HG02981 (cell line): ENCODE data around the gene ABHD1.

Experiments
- ATAC-seq: cut with Tn5 transposase; IDR thresholded peaks from one replicate; pipeline ENCODE4 v1.9.1; 2021; ENCODE audit warnings: mild to moderate bottlenecking, moderate library complexity; ENCODE audit not compliant: unreplicated experiment

ABHD1 gene

DNA sequence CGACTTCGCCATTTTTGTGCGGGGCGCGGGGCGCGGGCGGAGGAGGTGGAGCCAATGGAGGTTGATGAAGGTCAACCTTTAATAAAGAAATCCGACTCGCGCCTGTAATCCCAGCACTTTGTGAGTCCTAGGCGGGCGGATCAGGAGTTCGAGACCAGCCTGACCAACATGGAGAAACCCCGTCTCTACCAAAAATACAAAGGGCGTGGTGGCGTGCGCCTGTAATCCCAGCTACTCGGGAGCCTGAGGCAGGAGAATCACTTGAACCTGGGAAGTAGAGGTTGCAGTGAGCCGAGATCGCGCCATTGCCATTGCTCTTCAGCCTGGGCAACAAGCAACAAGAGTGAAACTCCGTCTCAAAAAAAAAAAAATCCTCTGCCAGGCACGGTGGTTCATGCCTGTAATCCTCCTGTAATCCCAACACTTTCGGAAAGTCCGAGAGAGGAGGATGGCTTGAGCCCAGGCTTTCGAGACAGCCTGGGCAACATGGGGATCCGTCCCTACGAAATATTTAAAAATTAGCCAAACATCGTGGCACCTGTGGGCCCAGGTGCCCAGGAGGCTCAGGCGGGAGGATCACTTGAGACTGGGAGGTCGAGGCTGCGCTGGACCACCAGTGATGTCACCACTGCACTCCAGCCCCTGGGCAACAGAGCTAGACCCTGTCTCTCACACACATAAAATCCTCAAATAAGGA lies 11.3 kb downstream of the ABHD1 start:
- no peak for ATAC-seq

DNA sequence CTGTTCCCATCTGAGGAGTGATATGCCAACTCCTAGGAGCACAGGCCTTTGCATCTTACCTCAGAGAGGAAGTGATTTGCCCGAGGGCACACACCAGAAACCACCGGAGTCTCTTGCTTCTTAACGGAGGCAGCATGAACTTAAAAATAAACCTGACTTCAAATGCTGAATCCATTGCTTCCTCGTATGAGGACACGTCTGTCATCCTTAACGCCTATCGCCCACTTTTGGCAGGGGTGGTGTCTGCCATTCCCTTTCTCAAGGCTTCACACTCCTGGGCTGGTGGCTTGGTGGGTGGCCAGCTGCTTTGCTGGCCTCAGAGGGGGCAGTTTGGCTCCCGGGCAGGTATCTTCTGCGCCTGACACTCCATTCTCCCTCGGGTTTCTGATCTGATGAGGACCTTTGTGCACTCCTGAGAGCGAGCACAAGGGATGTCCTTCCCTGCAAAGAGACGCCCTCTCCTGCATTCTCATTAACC lies 11.9 kb downstream of the ABHD1 start:
- no peak for ATAC-seq

DNA sequence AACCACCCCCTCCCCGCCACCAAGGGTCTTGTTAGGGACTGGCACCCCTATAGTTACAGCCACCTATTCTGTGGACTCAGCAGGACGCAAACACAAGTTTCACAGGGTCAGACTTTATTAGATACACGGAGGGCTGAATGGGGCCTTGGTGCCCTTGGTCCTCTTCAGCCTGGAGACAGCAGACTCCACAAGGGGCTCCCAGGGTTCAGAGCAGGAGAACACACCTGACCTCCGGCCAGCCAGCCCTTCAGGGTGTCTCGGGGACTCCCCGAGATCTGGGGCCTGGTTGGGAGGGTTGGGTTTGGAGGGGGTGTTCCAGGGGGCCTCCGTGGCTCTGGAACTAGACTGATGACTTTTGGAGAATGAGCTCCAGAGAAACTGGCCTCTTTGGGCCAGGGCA lies 13.1 kb downstream of the ABHD1 start:
- no peak for ATAC-seq

DNA sequence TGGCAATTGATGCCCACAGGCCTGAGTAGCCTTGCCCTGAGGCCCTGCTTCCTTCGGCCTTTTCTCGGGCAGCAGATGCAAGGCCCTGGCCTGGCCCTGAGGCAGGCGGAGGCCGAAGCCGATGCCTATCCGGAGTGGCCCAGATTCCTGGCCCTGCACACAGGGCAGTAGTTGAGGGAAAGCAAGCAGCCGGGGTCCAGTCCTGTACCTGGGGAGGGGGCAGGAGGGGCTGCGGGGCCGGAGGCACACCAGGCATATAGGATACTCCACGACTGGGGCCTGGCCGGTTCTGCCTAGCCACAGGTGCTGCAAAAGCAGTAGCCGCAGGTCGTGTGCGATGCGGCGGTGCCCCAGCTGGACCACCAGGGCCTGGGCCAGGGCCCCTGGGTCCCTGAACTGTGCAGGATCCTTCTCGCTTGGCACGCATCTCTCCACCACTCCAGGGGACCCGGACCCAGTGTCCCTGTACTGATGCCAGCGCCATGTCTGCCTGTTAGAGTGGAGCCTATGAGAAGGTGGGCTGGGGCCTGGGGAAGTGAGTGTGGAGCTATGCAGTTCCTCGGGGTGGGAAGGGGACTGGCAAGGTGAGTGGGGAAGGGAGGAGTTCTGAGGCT lies 13.8 kb downstream of the ABHD1 start:
- no peak for ATAC-seq

DNA sequence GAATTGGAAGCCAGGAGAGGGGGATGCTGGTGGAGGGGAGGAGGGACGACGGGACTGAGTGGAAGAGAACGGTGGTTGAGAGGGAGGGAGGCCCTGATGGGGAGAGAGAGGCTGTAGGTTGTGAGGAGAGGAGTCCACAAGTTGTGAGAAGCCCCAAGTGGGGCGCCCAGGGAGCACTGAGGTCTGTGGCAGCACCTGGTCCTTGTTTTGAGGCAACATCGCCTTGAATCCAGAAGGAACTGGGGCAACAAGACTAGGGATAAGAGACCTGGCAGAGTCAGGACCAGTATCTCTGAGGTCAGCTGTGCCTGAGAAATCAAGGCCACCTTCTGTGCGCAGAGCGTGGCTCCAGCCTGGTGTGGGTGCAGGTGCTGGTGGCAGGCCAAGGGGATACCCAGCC lies 14.5 kb downstream of the ABHD1 start:
- ATAC-seq: no peak

DNA sequence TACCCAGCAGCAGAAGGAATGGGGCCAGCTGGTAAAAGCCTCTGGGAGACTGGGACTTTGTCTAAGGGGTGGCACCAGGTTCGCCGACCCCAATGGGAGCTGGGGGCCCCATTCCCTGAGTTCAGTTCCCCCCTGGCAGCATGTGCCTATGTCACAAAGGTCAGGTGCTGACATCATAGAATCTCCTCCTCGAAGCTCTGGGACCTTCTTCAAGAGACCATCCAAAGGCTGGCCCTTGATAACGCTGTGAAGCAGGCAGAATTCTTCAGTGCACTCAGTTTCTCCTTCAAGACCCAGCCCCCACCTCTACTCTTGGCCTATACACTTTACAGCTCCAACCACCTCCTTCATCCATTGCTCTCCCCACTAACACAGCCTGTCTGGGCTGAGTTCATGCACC lies 15.7 kb downstream of the ABHD1 start, which contains the start of gene PRR30:
Gene PRR30, minus strand, starts transcription at position 101 of the 400 bp plus-strand sequence. CDS start 1,081 bp downstream, outside the sequence.
- ATAC-seq: no peak

DNA sequence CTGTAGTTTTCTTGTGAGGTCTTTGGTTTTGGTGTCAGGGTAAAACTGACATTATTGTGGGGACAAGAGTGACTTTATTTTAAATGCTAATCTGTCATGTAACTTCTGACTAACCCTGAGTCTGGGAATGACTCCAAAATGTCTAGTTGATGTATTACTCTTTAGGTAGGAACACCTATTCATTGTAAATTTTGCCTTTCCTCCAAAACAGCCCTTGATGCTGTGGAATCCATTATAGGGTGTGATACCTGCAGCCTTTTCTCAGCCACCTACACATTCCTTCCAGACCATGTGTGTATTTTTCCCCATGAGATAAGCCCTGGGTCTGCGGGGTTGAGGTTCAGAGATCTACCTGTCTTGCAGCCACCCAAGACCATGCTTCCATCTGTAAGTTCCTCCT lies 19.7 kb downstream of the ABHD1 start:
- ATAC-seq: no peak

DNA sequence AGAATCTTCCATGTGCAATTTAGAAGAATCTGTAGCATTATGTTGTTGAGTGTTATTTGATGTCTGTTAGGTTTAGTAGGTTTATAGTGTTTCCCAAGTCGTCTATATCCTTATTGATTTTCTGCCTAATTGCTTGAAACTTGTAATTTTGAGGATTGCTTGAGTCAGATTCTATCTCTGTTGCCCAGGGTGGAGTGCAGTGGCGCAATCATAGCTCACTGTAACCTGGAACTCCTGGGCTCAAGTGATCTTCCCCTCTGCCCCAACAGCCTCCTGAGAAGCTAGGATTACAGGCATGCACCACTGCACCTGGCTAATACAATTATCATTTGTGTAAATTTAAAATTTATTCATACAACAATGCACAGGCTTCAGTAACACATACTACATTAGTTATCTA lies 22.1 kb downstream of the ABHD1 start:
- no peak for ATAC-seq

DNA sequence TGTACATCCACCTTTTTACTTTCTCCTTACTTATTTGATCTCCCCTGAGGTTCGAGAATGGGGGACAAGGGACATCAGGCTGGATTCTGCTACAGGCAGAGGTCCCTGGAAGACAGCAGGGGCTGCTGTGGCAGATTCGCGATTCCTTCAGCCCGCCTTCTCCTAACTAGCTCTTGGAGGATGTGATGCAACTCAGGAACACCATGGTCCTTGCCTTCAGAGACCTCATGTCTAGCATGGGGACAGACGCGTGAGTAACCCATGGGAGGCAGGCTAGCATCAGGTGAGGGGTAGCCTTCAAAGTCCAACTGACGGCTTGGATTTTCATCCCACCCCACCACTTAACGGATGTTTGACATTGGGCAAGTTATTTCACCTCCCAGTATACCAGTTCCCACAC lies 24.3 kb downstream of the ABHD1 start:
- no peak for ATAC-seq

DNA sequence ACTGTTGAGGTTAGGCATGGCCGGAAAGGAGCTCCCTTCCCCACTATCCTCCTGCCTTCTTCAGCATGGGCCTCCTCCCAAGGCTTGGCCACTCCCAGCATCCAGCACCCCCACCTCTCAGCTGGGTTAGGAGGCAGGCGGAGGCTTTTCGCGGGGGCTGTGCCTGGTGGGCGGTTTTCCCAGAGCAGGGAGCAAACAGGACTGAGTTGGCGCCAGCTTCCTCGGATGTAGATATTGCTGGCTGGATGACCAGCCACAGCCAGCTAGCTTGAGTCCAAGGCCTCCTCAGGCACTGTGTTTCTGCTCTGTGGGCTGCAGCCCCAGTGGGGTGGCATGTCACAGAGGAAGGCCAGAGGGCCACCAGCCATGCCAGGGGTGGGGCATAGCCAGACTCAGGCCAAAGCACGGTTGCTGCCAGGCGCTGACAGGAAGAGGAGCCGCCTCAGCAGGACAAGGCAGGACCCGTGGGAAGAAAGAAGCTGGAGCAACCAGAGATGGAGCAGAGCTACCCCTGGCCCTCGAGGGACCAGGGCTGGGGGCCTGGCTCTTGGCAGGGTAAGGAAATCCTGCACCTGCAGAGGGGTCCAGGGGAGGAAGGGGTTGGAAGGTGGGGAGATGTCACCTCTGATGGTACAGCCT lies 25.3 kb downstream of the ABHD1 start, which contains the start of gene TCF23:
Gene TCF23, plus strand, starts transcription at position 204 of the 639 bp plus-strand sequence. Its CDS starts 130 bp downstream, at position 334.
- no peak for ATAC-seq

DNA sequence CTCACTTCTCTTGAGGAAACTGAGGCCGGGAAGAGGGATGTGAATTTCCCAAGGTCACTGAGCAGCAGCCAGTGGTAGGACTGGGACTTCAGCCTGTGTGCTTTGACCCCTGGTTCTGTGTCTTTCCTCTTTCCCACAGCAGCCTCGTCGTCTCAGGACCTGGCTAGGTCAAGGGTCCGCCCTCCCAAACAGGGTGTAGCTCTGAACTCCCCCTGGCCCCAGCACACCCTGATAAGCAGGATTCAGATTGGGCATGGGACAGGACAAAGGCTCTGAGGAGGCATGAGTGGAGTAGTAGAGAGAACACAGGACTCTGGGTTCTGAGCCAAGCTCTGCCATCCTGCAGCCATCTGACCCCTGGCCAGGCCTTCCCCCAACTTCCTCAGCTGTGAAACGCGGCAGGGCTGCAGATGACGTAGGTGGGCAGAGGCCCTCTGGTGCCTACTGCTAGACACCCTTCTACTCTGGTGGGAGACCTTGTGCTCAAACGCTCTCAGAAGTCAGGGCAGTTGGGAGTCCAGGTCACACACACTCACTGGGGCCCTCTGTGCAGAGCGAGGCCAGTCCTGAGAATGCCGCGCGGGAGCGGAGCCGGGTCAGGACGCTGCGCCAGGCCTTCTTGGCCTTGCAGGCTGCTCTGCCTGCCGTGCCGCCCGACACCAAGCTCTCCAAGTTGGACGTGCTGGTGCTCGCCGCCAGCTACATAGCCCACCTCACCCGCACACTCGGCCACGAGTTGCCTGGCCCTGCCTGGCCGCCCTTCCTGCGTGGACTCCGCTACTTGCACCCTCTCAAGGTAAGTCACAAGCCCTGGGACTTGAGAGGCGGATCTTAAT lies 26.2 kb downstream of the ABHD1 start:
- no peak for ATAC-seq

DNA sequence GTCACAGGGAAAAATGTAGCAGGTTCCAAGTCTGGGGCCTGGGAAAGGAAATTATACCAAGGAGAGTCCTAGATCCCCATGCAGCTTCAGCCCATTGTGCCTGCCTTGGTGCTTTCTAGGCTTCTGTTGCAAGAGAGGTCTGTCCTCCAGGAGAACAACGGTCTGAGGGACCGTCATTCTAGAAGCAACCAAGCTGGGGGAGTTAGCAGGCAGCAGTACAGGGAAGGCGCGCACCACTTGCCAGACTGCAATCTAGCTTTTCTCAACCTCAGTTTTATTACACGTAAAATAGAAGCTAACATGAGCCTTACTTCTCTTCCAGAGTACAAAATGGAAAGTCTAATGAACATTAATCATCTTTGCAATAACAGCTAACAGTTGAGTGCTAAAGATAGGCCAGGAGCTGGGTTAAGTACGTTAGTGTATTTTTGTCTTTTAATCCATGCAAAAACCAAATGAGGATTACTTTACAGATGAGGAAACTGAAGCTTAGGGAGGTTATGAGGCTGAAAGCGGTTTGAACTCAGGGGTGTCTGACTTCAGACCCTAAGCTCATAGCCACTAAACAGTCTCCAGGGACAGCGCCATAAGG lies 27.1 kb downstream of the ABHD1 start:
- ATAC-seq: no peak

DNA sequence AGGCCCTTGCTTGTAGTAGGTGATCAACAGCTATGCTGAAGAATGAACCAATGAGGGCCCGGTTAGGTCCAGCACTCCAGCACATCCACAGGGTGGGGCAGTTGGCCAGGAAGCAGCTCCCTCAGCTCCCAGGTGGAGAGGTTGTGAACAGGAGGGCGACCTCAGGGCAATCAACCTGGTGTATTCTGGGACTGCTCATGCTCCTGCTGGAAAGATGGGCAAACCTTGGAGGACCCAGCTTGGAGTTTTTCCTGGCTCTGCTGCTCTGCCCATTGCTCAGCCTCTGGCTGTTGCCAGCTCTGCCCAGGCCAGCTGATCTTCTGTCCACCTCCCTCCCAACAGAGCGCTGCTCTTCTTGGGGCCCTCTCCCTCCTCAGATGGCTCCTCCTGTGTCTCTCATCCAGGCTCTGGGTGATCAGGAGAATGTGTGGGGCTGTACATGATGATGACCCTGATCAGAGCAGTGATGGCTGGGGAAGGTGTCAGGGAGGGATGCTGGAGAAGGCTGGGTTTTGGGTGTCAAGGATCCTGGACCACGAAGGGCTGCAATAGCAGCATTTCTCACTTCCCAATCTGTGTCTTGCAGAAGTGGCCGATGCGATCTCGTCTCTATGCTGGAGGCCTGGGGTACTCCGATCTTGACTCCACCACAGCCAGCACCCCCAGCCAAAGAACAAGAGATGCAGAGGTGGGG lies 28.6 kb downstream of the ABHD1 start:
- ATAC-seq: no peak

DNA sequence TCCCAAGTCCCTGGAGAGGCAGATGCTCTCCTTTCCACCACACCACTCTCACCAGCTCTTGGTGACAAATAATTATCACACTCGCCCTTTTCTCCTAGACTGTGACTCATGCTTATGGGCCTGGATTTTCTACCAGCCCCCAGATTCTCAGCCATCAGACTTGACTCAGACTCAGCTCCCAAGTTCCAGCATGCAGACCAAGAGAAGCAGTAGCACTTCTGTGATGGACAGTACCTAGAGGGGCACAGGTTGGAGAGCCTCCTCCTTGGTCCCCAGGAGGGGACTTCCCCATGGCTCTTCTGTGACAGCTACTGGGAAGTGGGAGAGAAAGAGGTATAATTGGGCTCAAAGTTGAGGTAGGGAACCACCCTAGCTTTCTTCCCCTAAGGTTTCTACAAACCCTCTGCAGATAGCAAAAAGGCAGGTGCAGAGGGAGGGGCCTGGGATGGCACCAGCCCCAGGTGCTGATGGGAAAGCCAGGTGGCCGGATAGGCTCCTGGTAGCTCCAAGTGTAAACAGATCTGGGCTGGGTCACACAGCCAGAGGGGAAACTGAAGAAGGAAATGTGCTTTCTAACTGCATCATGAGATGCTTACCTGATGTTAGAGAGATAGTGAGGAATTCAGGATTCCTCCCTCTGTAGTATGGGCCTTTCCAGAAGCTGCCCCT lies 29.3 kb downstream of the ABHD1 start:
- no peak for ATAC-seq

DNA sequence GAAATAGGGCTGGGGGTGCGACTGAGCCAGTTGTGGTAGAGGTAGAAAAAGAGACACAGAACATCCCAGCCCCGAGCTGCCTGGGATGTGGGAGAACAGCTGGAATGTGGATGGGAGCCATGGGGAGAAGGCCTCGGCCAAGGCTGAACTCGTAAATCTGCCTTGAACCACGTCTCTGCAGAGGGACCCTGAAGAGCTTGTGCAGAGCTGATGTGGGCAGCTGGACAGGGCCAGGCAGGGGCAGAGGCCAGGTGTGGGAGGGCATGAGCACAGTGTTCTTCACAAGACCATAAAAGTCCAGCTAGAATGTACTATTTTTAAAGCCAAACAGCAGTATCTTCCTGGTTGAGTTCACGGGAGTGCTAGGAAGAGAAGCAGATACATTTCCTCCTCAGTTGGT lies 30.9 kb downstream of the ABHD1 start:
- no peak for ATAC-seq

DNA sequence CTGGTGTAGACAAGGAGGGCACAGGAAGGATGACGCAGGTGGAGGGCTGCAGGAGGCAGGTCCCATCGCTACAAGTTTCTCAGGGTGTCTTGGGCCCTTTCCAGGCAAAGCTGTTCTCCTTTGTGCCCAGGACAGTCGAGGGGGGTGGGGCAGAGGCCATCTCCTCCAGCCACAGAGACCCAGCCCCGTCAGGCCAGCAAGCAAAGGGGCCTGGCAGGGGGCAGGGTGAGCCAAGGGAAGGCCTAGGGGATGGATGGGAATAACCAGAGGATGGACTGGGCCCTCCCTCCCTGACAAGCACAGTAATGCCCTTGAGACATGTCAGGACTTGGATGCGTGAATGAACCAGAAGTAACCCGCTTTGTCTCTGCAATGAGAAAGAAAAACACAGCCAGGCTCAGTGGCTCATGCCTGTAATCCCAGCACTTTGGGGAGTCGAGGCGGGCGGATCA lies 31.5 kb downstream of the ABHD1 start:
- ATAC-seq: no peak

DNA sequence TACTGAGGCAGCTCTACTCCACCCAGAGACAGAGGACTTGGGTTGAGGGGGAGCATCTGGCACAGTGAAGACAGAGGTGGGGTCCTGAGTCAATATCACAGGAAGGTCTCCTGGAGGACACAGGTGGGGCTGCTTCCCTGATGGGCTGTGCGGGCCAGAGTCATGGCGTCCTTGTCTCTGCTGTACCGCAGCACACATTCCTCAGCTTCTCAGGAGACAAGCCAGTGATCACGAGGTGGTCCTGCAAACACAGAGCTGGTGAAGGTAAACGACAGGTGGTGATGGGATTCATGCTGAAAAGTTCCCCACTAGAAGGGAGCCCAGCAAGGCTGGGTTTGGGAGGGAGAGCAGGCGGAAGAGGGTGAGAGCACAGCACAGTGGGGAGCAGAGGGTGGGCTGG lies 34.9 kb downstream of the ABHD1 start:
- no peak for ATAC-seq

DNA sequence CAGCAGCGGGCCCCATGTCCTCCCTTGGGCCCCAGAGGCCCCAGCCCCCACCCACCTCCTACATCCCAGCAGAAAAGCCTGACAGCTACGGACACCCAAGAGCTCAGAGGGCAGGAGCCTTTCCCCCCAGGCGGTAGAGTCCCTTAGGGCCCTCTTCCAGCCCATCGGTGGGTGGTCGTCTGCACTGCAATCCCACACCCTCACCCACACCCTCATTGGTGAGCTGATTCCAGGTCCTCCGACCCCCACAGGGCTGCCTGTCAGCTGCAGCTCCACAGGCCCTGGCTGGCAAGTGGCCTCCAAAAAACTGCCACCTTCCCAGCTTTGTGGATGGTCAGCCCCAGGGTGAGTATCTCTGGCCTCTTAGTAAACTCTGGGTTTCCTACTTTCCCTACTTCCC lies 35.7 kb downstream of the ABHD1 start:
- no peak for ATAC-seq

DNA sequence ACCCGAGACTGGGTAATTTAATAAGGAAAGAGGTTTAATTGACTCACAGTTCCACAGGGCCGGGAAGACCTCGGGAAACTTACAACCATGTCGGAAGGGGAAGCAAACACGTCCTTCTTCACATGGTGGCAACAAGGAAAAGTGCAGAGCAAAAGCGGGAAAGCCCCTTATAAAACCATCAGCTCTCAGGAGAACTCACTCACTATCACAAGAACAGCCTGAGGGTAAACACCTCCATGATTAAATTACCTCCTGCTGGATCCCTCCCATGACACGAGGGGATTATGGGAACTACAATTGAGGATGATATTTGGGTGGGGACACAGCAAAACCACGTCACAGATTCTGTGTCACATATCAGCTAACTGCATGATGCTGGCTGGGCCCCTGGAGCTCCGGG lies 36.6 kb downstream of the ABHD1 start:
- ATAC-seq: no peak
